IMR-90 (cell line): ENCODE results near the gene WWP2. TPM values are rescaled to one million over a fixed set of nuclear protein-coding genes. Genes with fewer than 3 reads are reported as not detected.
A peak's percentile ranks its signal among the peaks of the same experiment; 100 is the strongest.

ENCODE experiments used
- ATAC-seq: fragments of 200-7000 bp; cut with Tn5 transposase; 2 replicates; pipeline ENCODE4 v1.9.1; 2020; ENCODE audit warnings: low read depth, mild to moderate bottlenecking, moderate library complexity
- BruUV-seq: library from RNA; stranded (reverse); fragments of 400-500 nt; replicated peaks from 2 replicates; lab custom pipeline; 2021; lab: Mats Ljungman, UMichigan
- CTCF ChIA-PET: fragments of 300-600 bp; formaldehyde crosslinking; extraction: SDS; loops from one replicate; lab custom pipeline; 2021; ENCODE audit warnings: antibody characterized with exemption; lab: Yijun Ruan, JAX
- POLR2A ChIA-PET: fragments of 300-600 bp; sonication (Branson Sonifier 250); formaldehyde crosslinking; loops from one replicate; lab custom pipeline; 2022; ENCODE audit warnings: antibody characterized with exemption; ENCODE audit not compliant: unreplicated experiment; lab: Charles Lee
- DNase-seq: peaks from one replicate; pipeline ENCODE4 v3.0.0; 2013
- H2AFZ ChIP-seq: replicated peaks from 2 replicates; pipeline ENCODE3; 2013; ENCODE audit warnings: low read length, mild to moderate bottlenecking; ENCODE audit not compliant: poor library complexity
- H2AK5ac ChIP-seq: 2 replicates; pipeline ENCODE4 v1.6.1; 2013; ENCODE audit warnings: low read depth, low read length, inconsistent platforms
- H2AK9ac ChIP-seq: replicated peaks from 2 replicates; pipeline ENCODE3; 2013; ENCODE audit warnings: mild to moderate bottlenecking, low read depth, low read length, moderate library complexity; ENCODE audit not compliant: poor library complexity
- H2BK120ac ChIP-seq: 2 replicates; pipeline ENCODE4 v1.6.1; 2013; ENCODE audit warnings: low read depth, low read length, inconsistent platforms
- H2BK15ac ChIP-seq: 3 replicates; pipeline ENCODE4 v1.6.1; 2013; ENCODE audit warnings: low read depth, low read length, inconsistent platforms
- H2BK20ac ChIP-seq: 2 replicates; pipeline ENCODE4 v1.6.1; 2013; ENCODE audit warnings: low read depth, mild to moderate bottlenecking, inconsistent platforms, low read length, moderate library complexity
- H2BK5ac ChIP-seq: 2 replicates; pipeline ENCODE4 v1.6.1; 2013; ENCODE audit warnings: mild to moderate bottlenecking, low read depth, low read length, inconsistent platforms; ENCODE audit not compliant: poor library complexity, severe bottlenecking
- H3K14ac ChIP-seq: replicated peaks from 2 replicates; pipeline ENCODE4 v1.6.1; 2013; ENCODE audit warnings: low read depth, low read length, inconsistent platforms
- H3K18ac ChIP-seq: 2 replicates; pipeline ENCODE4 v1.6.1; 2013; ENCODE audit warnings: low read depth, low read length, control low read depth
- H3K23ac ChIP-seq: 2 replicates; pipeline ENCODE4 v1.6.1; 2013; ENCODE audit warnings: low read depth, low read length, inconsistent platforms
- H3K27ac ChIP-seq: 2 replicates; pipeline ENCODE4 v1.5.1; 2013; ENCODE audit warnings: mild to moderate bottlenecking, control low read depth, low read length; ENCODE audit not compliant: insufficient read depth
- H3K27me3 ChIP-seq: 2 replicates; pipeline ENCODE4 v1.6.1; 2013; ENCODE audit warnings: low read length; ENCODE audit not compliant: control insufficient read depth, insufficient read depth
- H3K36me3 ChIP-seq: 2 replicates; pipeline ENCODE4 v1.6.1; 2013; ENCODE audit warnings: low read length, mixed read lengths; ENCODE audit not compliant: control insufficient read depth, insufficient read depth
- H3K4ac ChIP-seq: 2 replicates; pipeline ENCODE4 v1.6.1; 2013; ENCODE audit warnings: low read depth, low read length, inconsistent platforms
- H3K4me1 ChIP-seq: 2 replicates; pipeline ENCODE4 v1.6.1; 2013; ENCODE audit warnings: low read length, mixed read lengths; ENCODE audit not compliant: control insufficient read depth, insufficient read depth
- H3K4me2 ChIP-seq: 2 replicates; pipeline ENCODE4 v1.6.1; 2013; ENCODE audit warnings: low read depth, mild to moderate bottlenecking, control low read depth, low read length, moderate library complexity
- H3K4me3 ChIP-seq: 2 replicates; pipeline ENCODE4 v1.5.1; 2013; ENCODE audit warnings: low read depth, mild to moderate bottlenecking, control low read depth, low read length, moderate library complexity; ENCODE audit not compliant: insufficient read depth
- H3K56ac ChIP-seq: 2 replicates; pipeline ENCODE4 v1.6.1; 2013; ENCODE audit warnings: low read length, inconsistent platforms; ENCODE audit not compliant: insufficient read depth; ENCODE audit errors: extremely low read depth
- H3K79me1 ChIP-seq, 2 experiments: 2 replicates each; pipeline ENCODE4 v1.6.1; 2013; ENCODE audit warnings: low read length in 2 of 2, inconsistent platforms in 1 of 2, low read depth in 1 of 2
- H3K9ac ChIP-seq: 2 replicates; pipeline ENCODE4 v1.6.1; 2013; ENCODE audit warnings: low read depth, low read length, control low read depth
- H3K9me1 ChIP-seq: 2 replicates; pipeline ENCODE4 v1.6.1; 2013; ENCODE audit warnings: low read length, inconsistent platforms; ENCODE audit not compliant: insufficient read depth
- H3K9me3 ChIP-seq: 2 replicates; pipeline ENCODE4 v1.6.1; 2013; ENCODE audit warnings: low read length; ENCODE audit not compliant: control insufficient read depth, insufficient read depth
- H4K20me1 ChIP-seq: 2 replicates; pipeline ENCODE4 v1.6.1; 2013; ENCODE audit warnings: low read length, inconsistent platforms; ENCODE audit not compliant: insufficient read depth
- H4K5ac ChIP-seq: 2 replicates; pipeline ENCODE4 v1.6.1; 2013; ENCODE audit warnings: mild to moderate bottlenecking, low read depth, low read length, control low read depth
- H4K8ac ChIP-seq, 2 experiments: 2 replicates each; pipeline ENCODE4 v1.6.1; 2013; ENCODE audit warnings: low read depth in 2 of 2, low read length in 2 of 2, control low read depth in 1 of 2, inconsistent platforms in 1 of 2
- H4K91ac ChIP-seq: 2 replicates; pipeline ENCODE4 v1.6.1; 2013; ENCODE audit warnings: low read depth, low read length, inconsistent platforms; ENCODE audit not compliant: insufficient read depth
- BHLHE40 ChIP-seq: fragments of 150-350 bp; IDR thresholded peaks from 2 replicates; pipeline ENCODE4 v1.6.1; 2016; ENCODE audit warnings: mild to moderate bottlenecking, low read depth, low read length
- CHD1 ChIP-seq: IDR thresholded peaks from 2 replicates; pipeline ENCODE4 v1.6.1; 2012; ENCODE audit warnings: low read depth, low read length, improper control_type of control experiment
- CTCF ChIP-seq: conservative IDR thresholded peaks from 2 replicates; pipeline ENCODE4 v1.5.1; 2012; ENCODE audit warnings: mild to moderate bottlenecking, low read depth, low read length, improper control_type of control experiment
- ELK1 ChIP-seq: fragments of 150-350 bp; IDR thresholded peaks from 2 replicates; pipeline ENCODE4 v1.6.1; 2016; ENCODE audit warnings: low read depth, mild to moderate bottlenecking, low read length, moderate library complexity, borderline replicate concordance
- FOS ChIP-seq: fragments of 150-350 bp; IDR thresholded peaks from 2 replicates; pipeline ENCODE4 v1.6.1; 2016; ENCODE audit warnings: low read depth, low read length
- MAFK ChIP-seq: IDR thresholded peaks from 2 replicates; pipeline ENCODE4 v1.6.1; 2012; ENCODE audit warnings: low read depth, low read length, improper control_type of control experiment
- NFE2L2 ChIP-seq: fragments of 150-350 bp; IDR thresholded peaks from 2 replicates; pipeline ENCODE4 v1.6.1; 2016; ENCODE audit warnings: low read depth, mild to moderate bottlenecking, low read length
- POLR2A ChIP-seq: IDR thresholded peaks from 2 replicates; pipeline ENCODE4 v1.6.1; 2012; ENCODE audit warnings: mild to moderate bottlenecking, low read depth, low read length
- RFX5 ChIP-seq: IDR thresholded peaks from 2 replicates; pipeline ENCODE4 v1.8.0; 2012; ENCODE audit warnings: low read depth, mild to moderate bottlenecking, low read length, moderate library complexity
- SMC3 ChIP-seq: fragments of 150-350 bp; IDR thresholded peaks from 2 replicates; pipeline ENCODE4 v1.6.1; 2016; ENCODE audit warnings: low read depth, mild to moderate bottlenecking, antibody characterized with exemption, low read length, moderate library complexity
- WGBS, 2 experiments: methylation state at CpG; one replicate each; pipeline versions ENCODE4 v1.1.5 to v1.1.7; 2013; ENCODE audit warnings: missing lambda C conversion rate in 2 of 2; ENCODE audit not compliant: insufficient read length in 1 of 2; ENCODE audit errors: extremely low coverage in 2 of 2; 5-methylcytosine and 5-hydroxymethylcytosine counted together
- dilution Hi-C: fragments of 300-500 bp; cut with HindIII; formaldehyde crosslinking; loops from one replicate; pipeline ENCODE4 v1.14.3; 2018; ENCODE audit warnings: low sequenced_read_pairs; ENCODE audit not compliant: unreplicated experiment
- in situ Hi-C: fragments of 300-500 bp; cut with MboI; formaldehyde crosslinking; loops from 3 replicates; pipeline ENCODE4 v1.14.3; 2019; ENCODE audit warnings: low sequenced_read_pairs, inconsistent platforms, mixed read lengths
- intact Hi-C: fragments of 100-400 bp; cut with micrococcal nuclease; formaldehyde crosslinking; loops from 2 replicates; pipeline ENCODE4 v1.10.0; 2022
- polyA plus RNA-seq, 3 experiments: library from polyadenylated mRNA; depleted of rRNA; stranded (reverse); fragments of >200 nt; gene quantifications; 2 replicates each; pipeline ENCODE4 v1.2.3, GENCODE V29; 2012; ENCODE audit warnings: low replicate concordance in 1 of 3
- total RNA-seq: library from RNA; depleted of rRNA; stranded (reverse); fragments of >200 nt; gene quantifications from 2 replicates; pipeline ENCODE4 v1.2.3, GENCODE V29; 2012

Gene WWP2
- total and polyA plus RNA-seq, 2 of the 4 experiments (the other 2 are of a cell fraction), result 12.7 to 13.7 TPM

GRCh38 chr16:69940676-69941075, 178.5 kb downstream of the WWP2 start:
- H3K18ac ChIP-seq, result no peak overlapping the region
- H3K56ac ChIP-seq, result no peak overlapping the region
- ChIA-PET POLR2A (no interaction called here), CTCF (interaction anchor here (1.3 kb wide), 1 partner anchor 144 kb away, joined by 3 read pairs; no protein-coding TSS in a partner anchor)
- H2BK5ac ChIP-seq, result no peak overlapping the region
- H2AK5ac ChIP-seq, result no peak overlapping the region
- 0 out of 2 replicates have a peak, but pooled peaks cover 3% of the 10 kb centered on the region for H3K9me1 ChIP-seq
- no peak overlapping the region for H2BK15ac ChIP-seq
- DNase-seq (no peak), ATAC-seq (no peak)
- intact Hi-C loops, result no loop called here
- H2AK9ac ChIP-seq, result peak overlapping the region; percentile 16
- TF ChIP-seq FOS (no peak), CHD1 (no peak), POLR2A (no peak), SMC3 (no peak), CTCF (no peak), RFX5 (no peak), BHLHE40 (no peak), MAFK (no peak), ELK1 (no peak), NFE2L2 (no peak)
- H3K9me3 ChIP-seq, result no peaks in the 10 kb centered on the region
- BruUV-seq, result no TSS peak
- H4K20me1 ChIP-seq, result no peaks in the 10 kb centered on the region
- no peak overlapping the region for H4K91ac ChIP-seq
- H4K8ac ChIP-seq, result no peak overlapping the region
- H4K5ac ChIP-seq, result no peak overlapping the region
- peaks cover 35% of the 10 kb centered on the region for H3K36me3 ChIP-seq
- in situ Hi-C loops, result no loop called here
- no peak overlapping the region for H3K4me3 ChIP-seq
- H3K9ac ChIP-seq, result no peak overlapping the region
- H3K27me3 ChIP-seq, result no peaks in the 10 kb centered on the region
- H3K79me1 ChIP-seq, result no peaks in the 10 kb centered on the region
- H3K4me2 ChIP-seq, result no peak overlapping the region
- H2AFZ ChIP-seq, result no peak overlapping the region
- WGBS, 2 experiments, result 95% methylated on average over 7 of the region's 13 CpGs; no CpG with 5 or more reads in 1 of the 2 experiments
- dilution Hi-C loops, result no loop called here
- no peaks in the 10 kb centered on the region for H3K4me1 ChIP-seq
- no peak overlapping the region for H3K27ac ChIP-seq
- H2BK120ac ChIP-seq, result no peak overlapping the region
- H3K23ac ChIP-seq, result no peak overlapping the region
- no peak overlapping the region for H2BK20ac ChIP-seq
- no peak overlapping the region for H3K4ac ChIP-seq
- no peak overlapping the region for H3K14ac ChIP-seq
